HG03108 (cell line): Measurements from ENCODE around the gene NEK3.
"Not testable (repeated sequence)": the region's sequence is repeated elsewhere in the genome, so short reads cannot be mapped to it uniquely, and the experiment has no call there.

Experiments
- ATAC-seq: cut with Tn5 transposase; IDR thresholded peaks from one replicate; pipeline ENCODE4 v1.9.1; 2021; ENCODE audit warnings: moderate library complexity; ENCODE audit not compliant: unreplicated experiment

Gene NEK3

DNA sequence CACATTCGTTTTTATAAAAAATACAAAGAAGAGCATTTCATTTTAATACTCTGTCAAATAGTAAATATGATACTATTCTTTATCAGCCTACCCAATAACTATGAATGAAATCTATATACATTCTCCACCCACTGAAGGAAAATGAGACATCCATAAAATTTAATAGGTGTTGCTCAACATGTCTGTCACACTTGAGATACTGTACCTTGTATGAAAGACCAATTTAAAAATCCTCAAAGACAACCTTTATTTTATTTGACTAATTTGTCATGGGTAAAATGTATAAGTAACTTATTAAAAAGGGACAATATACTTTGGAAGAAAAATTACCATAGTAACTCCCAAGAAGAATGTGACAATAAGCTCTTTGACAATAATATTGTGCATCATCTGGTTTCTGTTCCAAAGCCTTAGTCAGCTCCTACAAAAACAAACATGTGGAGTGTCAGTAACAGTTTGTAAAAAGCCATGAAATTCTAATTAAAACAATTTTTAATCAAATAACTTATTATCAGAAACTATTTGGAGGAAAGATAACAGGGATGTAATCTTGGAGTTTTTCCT is 11.5 kb upstream of the NEK3 start:
- ATAC-seq, result not testable (repeated sequence)

DNA sequence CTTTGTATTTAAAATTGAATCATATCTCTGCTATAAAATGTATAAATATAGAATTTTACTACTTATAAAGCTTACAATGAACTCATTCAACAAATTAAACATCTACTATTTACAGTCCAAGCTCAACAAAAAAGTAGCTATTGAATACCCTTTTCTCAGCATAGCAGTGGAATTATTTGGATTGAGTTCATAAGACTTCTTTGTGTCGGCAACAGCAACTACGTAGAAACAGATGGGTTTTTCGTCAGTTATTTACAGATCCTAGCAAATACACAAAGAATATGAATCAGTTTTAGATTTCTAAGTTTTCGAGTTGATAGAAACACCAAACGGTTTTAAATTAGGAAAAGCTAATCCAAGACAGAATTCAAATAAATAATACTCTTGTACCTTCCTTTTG is 10.4 kb upstream of the NEK3 start:
- no peak for ATAC-seq

DNA sequence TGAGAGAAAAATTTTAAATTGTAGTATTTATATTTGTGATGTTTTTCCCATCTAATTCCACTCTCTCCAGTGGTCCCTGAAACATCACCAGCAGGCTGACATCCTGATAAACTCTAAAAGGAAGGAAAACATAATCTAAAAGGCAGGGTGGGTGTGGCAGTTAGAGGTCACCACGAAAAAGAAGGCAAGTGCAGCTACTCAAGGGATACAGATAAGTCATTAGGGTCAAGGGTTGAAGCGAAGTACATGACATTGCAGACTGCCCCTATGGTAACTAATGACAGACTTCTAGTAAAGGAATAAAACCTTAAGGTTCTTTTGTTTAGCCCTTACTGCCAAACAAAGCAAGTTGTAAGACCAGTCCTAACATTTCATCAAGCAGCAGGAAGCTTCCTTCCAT is 6.0 kb upstream of the NEK3 start:
- no peak for ATAC-seq

DNA sequence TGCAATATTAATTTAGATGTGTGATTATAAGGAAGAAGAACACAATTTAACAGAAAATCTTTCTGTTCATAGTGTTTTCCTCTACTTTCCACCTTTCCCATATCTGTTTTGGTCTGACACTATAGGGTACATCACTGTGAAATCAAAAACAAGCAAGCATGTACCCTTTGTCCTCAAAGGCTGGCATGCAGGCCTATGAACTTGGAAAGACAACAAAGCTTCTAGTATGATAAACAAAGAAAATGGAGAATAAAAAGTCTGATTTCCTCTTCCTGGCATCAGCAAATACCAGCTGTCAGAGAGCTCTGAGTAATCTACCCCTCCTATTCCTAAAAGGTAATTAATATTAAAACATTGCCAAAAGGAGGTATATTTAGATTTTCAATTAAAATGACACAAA is 5.6 kb upstream of the NEK3 start:
- ATAC-seq, result no peak

DNA sequence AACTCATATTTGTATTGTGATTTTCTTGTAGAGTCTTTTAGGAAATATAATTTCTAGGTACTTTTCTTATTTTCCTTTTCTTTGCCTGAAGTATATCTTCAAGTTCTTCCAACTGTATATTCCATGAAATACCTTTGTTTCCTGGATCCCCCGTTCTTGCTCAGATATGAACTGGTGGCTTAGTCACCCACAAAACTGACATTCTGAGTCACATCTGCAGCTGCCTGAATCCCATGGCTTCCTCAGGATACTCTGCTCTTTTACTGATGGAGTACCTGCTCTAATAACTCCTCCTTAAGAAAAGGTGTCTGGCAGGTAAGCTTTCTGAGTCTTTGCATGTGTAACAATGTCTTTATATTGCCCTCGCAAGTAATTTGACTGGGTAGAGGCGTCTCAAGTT is 4.5 kb upstream of the NEK3 start:
- not testable (repeated sequence) for ATAC-seq

DNA sequence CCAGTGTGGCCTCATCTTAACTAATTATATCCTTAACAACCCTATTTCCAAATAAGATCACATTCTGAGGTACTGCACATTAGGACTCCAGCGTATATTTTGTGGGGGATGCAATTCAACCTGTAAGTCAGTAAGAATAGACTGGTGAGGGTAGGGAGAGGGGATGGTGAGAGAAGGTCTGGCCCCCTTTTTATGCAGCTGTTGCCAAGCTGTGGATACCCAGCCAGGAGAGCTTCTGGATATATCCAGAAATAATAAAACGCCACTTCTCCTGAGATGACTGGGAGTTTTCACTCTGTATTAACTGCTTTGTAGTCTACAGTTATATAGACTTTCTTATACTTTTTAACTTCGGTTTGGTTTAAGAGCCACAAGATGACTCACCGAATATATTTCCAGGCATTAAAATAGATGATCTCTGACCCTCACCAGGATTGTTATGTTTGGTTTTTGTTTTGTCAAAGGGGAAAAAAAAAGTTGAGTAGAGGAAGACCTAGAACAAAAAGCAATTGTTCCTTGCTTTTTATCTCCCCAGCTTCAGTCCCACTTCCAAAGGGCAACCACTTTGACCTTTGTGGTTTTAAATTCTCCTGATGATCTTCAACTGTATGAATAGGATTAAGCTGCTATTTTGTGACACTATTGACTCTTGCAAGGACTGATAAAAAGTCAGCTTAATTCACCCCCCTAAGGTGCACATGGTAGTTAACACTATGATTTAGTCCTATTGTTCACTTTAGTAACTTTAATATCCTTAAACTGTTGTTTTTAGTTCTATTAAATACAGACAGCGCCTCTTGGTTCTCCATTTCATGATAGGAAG is 3.1 kb upstream of the NEK3 start:
- no peak for ATAC-seq

DNA sequence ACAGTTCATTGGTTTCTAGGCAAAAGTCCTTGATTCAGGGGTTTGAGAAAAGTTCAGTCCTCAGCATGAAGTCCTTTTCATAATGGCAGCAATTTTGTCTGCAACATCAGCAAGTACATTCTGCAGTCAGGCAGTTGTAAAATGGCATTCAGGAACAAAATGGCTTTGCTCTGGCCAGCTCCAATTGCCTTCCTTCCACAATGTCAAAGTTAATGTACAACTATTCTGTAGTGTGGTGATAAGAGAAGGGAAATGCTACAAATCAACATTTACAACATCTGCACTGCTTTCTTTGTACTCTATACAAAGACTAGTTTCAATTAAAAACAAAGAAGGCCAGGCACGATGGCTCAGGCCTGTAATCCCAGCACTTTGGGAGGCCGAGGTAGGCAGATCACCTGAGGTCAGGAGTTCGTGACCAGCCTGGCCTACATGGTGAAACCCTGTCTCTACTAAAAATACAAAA is 1.8 kb upstream of the NEK3 start:
- no peak for ATAC-seq

DNA sequence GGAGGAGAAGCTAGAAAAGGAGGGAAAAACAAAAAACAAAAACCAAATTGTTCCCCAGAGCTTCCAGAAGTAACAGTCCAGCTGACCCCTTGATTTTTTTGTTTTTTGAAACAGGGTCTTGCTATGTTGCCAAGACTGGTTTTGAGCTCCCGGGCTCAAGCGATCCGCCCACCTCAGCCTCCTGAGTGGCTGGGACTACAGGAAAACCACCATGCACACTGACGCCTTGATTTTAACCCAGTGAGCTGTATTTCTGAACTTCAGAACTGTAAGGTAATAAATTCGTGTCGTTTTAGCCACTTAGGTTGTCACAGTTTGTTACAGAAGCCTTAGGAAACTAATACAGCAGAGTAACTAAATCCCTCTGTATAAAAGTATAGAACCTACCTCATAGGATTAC is 1.1 kb upstream of the NEK3 start:
- no peak for ATAC-seq

DNA sequence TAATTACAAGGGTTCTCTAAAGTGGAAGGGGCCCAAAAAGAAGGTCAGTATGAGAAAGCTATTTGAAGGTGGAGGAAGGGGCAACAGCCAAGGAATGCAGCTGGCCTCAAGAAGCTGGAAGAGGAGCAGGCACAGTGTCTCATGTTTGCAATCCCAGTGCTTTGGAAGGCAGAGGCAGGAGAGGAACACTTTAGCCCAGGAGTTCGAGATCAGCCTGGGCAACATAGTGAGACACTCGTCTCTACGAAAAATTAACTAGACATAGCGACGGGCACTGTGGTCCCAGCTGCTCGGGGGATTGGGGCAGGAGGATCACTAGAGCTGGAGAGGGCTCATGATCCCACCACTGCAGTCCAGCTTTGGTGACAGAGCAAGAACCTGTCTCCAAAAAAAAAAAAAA is 656 bp upstream of the NEK3 start:
- no peak for ATAC-seq

DNA sequence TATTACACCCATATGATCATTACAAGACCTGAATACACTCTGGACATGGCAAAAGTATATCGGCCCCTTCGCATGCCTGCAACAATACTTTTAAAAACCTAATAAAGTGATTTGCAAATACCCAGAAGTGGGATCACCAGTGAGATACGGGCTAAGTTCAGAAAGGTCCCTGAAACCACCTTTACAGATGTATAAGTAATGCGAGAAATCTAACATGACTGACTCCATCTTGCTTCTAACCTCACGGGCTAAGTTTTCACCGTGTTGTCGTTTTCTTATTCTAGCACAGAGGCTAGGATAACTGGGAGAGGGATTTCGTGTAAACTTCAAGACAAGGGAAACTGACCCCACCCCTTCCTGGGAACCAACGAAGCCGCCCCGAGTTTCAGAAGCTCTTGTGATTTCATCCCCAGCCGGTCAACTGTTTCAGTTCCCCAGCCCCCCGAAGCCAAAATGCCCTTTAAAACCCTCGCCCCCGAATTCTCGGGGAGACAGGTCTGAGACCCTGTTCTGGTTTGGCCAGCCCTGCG is 703 bp downstream of the NEK3 start:
- peak; percentile 9 for ATAC-seq

DNA sequence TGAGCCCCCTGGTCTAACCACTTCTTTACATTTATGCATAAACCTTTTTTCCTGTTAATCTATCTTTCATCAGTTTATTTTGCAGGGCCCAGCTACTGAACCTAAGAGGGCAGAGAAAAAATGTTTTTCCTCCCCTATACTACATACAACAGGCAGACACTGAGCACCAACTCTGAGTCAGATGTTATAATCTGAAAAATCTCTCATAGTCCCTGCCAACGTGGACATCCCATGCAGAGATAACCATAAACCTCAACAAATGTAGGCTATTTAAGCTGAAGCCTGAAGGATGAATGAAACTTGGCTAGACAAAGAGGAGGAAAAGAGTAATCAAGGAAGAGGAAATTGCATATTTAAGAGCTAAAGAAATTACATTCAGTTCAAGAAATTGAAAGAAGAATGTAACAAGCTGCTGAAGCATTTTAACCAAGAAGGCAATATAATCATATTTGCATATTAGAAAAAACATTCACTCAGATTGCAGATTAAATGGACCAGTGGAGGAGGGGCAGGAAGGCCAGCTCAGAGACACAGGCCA is 2.6 kb downstream of the NEK3 start:
- ATAC-seq, result no peak

DNA sequence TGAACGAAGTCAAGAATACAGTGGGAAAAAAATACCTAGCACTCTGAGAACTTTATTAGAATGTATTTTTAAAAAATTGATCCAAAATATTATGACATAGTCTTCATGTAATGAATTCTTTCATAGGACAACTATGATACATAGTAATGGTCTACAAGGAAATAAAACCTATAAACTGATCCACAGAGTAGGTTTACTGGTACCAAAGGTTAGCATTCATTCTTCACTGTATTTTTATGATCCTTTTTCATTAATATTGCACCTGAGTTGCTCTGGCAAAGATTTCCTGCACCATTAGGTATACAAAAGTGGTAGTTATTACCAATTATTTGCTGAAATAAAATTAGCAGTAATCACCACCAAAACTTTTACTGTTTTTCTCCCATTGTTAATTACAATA is 4.2 kb downstream of the NEK3 start:
- ATAC-seq, result no peak

DNA sequence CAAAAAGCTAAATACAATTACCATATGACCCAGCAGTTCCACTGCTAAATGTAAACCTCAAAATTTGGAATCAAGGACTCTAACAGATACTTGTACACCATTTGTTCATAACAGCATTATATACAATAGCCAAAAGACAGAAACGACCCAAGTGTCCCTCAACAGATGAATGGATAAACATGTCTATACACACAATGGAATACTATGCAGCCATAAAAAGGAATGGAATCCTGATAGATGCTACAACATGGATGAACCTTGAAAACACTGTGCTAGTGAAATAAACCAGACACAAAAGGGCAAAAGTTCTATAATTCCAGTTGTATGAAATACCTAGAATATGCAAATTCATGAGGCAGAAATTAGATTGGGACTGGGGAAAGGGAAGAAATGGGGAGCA is 12.2 kb downstream of the NEK3 start:
- ATAC-seq, result no peak

DNA sequence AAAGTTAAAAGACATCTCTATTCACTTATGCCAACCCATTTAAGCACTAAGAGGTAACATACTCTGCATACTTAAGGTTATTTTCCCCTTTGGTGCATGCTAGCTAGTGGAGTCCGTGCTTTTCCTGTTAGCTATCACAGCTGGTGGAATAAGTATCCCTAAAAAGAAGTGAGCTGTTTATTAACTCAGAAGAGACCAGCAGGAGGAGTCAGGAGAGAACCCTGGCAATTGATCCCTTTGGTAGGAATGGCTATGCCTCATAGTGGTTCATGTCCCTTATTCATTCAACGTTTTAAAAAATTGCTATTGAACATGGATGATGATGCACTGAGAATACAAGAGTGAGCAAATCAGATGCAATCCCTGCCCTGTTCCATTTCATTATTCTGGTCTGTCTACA is 18.1 kb downstream of the NEK3 start:
- ATAC-seq, result no peak

DNA sequence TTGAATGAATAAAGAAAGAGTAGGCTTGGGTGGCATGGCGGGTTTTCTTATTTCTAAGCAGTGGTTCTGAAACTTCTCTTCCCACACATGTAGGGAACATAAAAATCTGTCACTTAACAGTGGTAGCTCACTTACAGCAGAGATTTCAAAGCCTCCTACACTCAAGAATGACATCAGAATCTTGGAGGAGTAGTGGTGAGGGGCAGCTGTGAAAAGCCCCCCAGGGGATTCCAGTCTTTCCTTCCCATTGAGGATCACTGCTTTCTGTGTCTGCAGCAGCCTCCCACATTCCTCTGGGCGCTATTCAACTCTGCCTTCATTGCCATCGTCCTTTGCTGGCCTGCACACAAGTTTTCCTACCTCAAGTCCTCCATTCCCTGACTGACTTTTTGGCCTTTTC is 21.9 kb downstream of the NEK3 start:
- ATAC-seq, result no peak

DNA sequence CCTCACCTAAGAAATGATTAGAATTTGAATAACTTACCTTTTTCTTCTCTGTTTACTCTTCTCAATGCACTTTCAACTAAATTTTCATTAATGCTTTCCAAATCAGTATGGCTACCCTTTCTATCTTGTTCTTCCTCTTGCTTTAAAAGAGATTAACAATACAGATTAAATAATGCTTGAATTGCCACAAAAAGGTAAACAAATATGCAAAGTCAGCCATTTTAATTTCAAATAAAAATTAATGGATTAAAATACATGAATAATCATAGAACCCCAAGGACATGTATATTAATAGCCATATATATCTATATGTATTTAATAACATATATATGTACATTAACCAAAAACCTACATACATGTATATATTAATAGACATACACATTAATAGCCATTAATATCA is 22.6 kb downstream of the NEK3 start:
- no peak for ATAC-seq

DNA sequence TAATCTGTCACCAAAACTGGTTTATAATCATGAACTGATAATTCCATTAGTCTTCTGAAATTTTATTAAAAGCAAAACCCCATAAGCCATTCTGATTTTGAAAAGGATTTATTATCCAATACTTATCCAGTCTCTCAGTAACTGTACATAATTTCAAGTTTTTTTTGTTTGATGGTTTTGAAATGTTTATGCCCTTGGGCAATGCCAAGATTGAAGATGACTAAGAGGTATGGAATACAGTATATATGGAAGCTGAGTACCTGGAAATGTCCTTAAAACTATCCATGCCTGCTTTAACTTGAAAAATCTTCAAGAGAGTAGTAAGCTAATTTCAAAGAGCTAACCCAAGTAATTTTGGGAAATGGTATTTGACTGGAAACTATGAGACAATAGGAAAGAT is 28.8 kb downstream of the NEK3 start:
- no peak for ATAC-seq

DNA sequence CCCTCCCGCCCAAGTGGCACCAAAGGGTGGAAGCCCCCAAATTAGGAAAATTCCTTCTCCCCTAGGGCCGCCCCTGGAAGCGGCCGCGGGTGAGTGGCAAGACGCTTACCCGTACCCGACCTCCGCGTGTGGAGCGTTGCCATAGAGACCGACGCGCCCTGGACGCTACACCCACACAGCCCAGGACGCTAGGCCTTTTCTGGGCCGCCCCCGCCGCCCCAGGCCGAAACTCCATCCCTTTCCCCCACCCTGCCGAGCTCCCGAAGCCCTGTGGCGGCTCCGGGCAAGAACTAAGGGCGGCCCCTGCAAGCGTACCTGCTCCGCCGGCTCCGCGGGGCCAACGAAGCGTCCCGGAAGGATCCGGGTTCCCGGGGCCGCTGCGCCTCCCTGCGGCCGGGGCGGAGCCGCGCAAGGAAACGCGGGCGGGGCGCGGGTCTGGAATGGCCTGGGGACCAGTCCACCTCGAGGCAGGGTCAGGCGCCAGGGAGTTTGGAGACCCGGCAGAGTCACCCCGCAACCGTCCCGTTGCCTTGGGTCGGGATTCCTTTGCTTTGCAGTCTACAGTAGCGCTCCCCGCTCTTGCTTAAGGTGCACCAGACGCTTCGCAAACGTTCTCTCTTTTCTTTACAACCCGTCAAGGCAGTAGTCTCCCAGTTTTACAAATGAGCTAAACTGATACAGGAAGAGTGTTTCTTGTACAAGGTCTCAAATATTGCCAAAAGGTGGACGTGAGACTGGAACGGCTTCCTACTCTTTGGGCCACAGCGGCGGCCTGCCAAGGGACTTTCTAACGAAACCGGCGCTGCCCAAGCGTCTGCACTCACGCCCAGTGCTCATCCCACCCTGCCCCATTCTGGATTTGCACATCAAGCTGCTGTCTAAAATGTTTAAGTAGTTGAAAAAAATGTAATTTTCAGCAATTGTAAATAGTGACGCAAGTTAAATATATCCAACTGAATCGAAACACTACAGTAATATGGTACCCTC is 30.4 kb downstream of the NEK3 start, which contains the start of gene NEK5:
Gene NEK5 (minus strand): TSS at position 360 of the 987 bp plus-strand sequence. CDS start 1,591 bp downstream, outside the sequence.
- ATAC-seq, result peak; percentile 75

DNA sequence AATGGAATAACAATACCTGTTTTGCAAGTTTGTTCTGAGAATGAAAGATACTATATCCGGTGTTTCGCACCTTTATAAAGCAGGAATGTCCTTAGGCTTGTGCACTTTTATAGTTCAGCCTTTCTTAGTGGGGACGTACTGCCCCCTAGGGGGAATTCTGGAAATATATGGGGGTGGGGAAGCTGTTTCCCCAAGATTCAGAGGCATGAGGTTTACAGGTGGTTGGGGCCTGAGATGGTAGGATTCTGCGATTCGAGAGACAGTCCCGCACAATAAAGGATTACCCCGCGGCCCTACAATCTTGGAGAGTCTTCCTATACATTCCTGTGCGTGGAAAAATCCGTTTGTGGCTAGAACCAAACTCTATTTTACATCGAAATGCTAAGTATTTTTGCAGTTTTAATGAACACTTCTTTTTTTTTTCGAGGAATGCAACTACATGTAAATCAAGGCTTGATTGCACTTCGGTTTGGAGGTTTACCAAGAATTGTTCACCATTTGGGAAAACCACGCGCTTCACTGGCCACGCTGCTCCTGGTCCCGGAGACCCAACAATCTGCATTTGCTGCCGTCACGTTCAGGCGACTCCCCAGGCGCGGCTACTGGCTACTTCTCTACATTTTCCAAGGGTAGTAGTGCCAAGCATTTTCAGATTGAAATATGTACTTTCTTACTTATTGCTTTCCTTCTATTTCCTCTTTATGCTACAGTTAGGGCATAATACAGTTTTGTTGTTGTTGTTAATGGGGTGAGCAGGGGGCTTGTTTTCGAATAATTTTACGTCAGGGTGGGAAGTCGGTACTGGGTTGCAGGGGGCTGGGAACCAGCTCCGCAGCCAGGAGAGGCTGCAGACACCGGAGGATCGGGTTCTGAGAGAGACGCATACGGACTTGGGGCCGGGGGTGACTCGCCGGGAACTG is 31.4 kb downstream of the NEK3 start:
- no peak for ATAC-seq

DNA sequence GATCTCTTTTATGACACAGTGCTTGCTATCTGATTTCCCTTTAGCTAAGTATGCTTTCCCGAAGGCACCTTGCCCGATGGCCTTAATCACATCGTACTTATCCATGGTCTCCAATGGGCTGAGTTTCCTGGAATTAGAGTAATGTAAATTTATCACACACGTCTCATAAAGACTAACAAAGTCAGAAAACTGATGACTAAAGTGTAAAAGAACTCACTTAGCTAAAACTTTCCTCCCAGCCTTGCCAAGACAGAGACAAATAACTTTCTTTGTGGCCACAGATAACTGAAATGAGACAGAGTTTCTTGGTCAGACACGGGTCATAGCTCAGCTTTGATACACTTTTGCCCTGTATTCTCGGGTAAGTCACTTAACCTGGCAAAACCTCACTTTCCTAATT is 32.0 kb downstream of the NEK3 start:
- no peak for ATAC-seq
